HL-60 (cell line): ENCODE results near the gene CTDSP1.

Source experiments
- TF ChIP-seq, protein P1 (sequence below): IDR thresholded peaks from one replicate; pipeline ENCODE4 v1.5.1; 2011; ENCODE audit warnings: low read length, control low read depth, inconsistent platforms; ENCODE audit not compliant: insufficient read depth
- TF ChIP-seq, protein P2 (sequence below): IDR thresholded peaks from 2 replicates; pipeline ENCODE4 v1.6.1; 2012; ENCODE audit warnings: low read depth; ENCODE audit not compliant: insufficient replicate concordance

DNA sequence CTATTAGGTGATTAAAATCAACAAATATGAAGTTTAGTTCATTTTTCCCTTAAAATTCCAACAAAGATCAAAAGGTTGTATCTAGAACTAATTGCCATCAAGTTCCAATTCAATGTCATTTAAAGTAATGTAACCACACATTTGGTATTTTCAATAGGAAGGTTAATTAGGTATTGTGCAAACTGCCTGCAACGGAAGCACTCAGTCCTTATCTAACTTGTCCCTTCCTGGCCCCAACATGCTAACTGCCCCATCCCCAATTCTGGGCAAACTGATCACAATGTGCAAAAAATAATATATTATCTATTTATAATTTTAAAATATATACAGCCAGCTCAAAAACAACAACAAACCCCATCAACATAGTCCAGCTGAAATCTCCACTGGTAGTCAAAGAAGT is 52.4 kb downstream of the CTDSP1 start:
- TF ChIP-seq, protein P1, sequence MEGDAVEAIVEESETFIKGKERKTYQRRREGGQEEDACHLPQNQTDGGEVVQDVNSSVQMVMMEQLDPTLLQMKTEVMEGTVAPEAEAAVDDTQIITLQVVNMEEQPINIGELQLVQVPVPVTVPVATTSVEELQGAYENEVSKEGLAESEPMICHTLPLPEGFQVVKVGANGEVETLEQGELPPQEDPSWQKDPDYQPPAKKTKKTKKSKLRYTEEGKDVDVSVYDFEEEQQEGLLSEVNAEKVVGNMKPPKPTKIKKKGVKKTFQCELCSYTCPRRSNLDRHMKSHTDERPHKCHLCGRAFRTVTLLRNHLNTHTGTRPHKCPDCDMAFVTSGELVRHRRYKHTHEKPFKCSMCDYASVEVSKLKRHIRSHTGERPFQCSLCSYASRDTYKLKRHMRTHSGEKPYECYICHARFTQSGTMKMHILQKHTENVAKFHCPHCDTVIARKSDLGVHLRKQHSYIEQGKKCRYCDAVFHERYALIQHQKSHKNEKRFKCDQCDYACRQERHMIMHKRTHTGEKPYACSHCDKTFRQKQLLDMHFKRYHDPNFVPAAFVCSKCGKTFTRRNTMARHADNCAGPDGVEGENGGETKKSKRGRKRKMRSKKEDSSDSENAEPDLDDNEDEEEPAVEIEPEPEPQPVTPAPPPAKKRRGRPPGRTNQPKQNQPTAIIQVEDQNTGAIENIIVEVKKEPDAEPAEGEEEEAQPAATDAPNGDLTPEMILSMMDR = no peak
- TF ChIP-seq, protein P2, sequence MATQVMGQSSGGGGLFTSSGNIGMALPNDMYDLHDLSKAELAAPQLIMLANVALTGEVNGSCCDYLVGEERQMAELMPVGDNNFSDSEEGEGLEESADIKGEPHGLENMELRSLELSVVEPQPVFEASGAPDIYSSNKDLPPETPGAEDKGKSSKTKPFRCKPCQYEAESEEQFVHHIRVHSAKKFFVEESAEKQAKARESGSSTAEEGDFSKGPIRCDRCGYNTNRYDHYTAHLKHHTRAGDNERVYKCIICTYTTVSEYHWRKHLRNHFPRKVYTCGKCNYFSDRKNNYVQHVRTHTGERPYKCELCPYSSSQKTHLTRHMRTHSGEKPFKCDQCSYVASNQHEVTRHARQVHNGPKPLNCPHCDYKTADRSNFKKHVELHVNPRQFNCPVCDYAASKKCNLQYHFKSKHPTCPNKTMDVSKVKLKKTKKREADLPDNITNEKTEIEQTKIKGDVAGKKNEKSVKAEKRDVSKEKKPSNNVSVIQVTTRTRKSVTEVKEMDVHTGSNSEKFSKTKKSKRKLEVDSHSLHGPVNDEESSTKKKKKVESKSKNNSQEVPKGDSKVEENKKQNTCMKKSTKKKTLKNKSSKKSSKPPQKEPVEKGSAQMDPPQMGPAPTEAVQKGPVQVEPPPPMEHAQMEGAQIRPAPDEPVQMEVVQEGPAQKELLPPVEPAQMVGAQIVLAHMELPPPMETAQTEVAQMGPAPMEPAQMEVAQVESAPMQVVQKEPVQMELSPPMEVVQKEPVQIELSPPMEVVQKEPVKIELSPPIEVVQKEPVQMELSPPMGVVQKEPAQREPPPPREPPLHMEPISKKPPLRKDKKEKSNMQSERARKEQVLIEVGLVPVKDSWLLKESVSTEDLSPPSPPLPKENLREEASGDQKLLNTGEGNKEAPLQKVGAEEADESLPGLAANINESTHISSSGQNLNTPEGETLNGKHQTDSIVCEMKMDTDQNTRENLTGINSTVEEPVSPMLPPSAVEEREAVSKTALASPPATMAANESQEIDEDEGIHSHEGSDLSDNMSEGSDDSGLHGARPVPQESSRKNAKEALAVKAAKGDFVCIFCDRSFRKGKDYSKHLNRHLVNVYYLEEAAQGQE = no peak
